K562 (cell line): ENCODE results near the gene WDR35.

ENCODE experiments used
- BCL6 ChIP-seq: fragments of 250-450 bp; sonication (Bioruptor Pico); IDR thresholded peaks from 2 replicates; pipeline ENCODE4 v1.4.0; 2020
- HCFC1 ChIP-seq: IDR thresholded peaks from 2 replicates; pipeline ENCODE4 v1.6.1; 2012; ENCODE audit warnings: low read depth, low read length, improper control_type of control experiment
- HIVEP1 ChIP-seq: fragments of 250-450 bp; sonication (Bioruptor Pico); IDR thresholded peaks from 2 replicates; pipeline ENCODE4 v1.4.0; 2020; ENCODE audit warnings: mild to moderate bottlenecking
- NR1H2 ChIP-seq: sonication (generic); formaldehyde crosslinking; IDR thresholded peaks from 2 replicates; pipeline ENCODE4 v1.4.0; 2020; ENCODE audit warnings: mild to moderate bottlenecking, missing genetic modification reagents
- OTX1 ChIP-seq: fragments of 450-650 bp; formaldehyde crosslinking; IDR thresholded peaks from 2 replicates; pipeline ENCODE4 v1.4.0; 2022; ENCODE audit warnings: mild to moderate bottlenecking
- POLR2A ChIP-seq: fragments of 450-650 bp; conservative IDR thresholded peaks from 2 replicates; pipeline ENCODE4 v1.6.1; 2016
- SPI1 ChIP-seq: IDR thresholded peaks from 2 replicates; pipeline ENCODE4 v1.6.1; 2011; ENCODE audit warnings: low read depth, low read length, control low read depth, borderline replicate concordance
- TF ChIP-seq, protein P1 (sequence below): fragments of 450-650 bp; formaldehyde crosslinking; IDR thresholded peaks from 2 replicates; pipeline ENCODE4 v1.4.0; 2022; ENCODE audit warnings: missing genetic modification characterization

DNA sequence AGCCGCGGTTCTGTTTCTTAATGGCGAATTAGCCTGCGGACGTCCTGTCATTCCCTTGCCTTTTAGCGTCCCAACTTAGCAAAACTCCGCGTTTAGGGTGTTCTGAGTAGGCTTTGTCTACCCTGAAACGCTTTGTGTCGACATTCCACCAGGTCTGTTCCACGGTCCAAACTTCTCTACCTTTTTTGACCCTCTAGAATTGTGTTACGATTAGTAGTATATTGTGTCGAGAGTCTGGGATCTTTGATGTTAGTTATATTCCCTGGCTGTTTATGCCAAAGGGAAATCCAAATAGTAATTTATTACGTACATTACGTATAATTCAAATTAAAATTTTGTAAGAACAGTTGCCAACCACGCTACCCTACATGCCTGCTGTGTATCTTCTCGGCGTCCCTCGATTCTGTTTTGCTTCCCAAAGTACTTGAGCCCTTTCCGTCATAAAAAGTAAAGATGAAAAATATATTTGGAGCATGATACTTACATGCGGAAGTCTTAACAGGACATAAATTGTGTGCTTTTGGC lies 87.6 kb downstream of the WDR35 start:
- TF ChIP-seq POLR2A = no peak
- TF ChIP-seq HIVEP1 (CRISPR knock-in tag) = no peak
- TF ChIP-seq NR1H2 (CRISPR knock-in tag) = no peak
- TF ChIP-seq BCL6 (CRISPR knock-in tag) = no peak
- TF ChIP-seq OTX1 (CRISPR knock-in tag) = no peak
- TF ChIP-seq, protein P1, sequence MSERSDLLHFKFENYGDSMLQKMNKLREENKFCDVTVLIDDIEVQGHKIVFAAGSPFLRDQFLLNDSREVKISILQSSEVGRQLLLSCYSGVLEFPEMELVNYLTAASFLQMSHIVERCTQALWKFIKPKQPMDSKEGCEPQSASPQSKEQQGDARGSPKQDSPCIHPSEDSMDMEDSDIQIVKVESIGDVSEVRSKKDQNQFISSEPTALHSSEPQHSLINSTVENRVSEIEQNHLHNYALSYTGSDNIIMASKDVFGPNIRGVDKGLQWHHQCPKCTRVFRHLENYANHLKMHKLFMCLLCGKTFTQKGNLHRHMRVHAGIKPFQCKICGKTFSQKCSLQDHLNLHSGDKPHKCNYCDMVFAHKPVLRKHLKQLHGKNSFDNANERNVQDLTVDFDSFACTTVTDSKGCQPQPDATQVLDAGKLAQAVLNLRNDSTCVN (CRISPR knock-in tag) = no peak
- no peak for TF ChIP-seq SPI1
- no peak for TF ChIP-seq HCFC1
